ENCODE data around the gene KRT78. TPM values are rescaled to one million over a fixed set of nuclear protein-coding genes. Genes with fewer than 3 reads are reported as not detected.

Gene KRT78
- total and polyA plus RNA-seq, 5 donors from 2014 or later = not detected

GRCh38 chr12:52822771-52823510, 25.9 kb downstream of the KRT78 start:
- Mint-ChIP-seq H3K27ac (no peak overlapping the region), H3K27me3 (peaks cover 7% of the 10 kb centered on the region), H3K4me1 (peaks cover 0 to 2% (median 1%) of the 10 kb centered on the region in 4 donors), H3K9me3 (peaks cover 0 to 2% (median 0%) of the 10 kb centered on the region in 7 donors), H3K36me3 (no peaks in the 10 kb centered on the region), H3K4me3 (no peak overlapping the region)
- DNase-seq = no peak
- Histone ChIP-seq H3K27ac (ENCODE audit: insufficient read depth, low read length, poor library complexity, severe bottlenecking) (no peak overlapping the region), H3K4me3 (ENCODE audit: low read depth, low read length) (no peak overlapping the region), H3K36me3 (ENCODE audit: control insufficient read depth, insufficient read depth, low read length) (no peaks in the 10 kb centered on the region), H3K4me1 (ENCODE audit: control insufficient read depth, insufficient read depth, low read length, poor library complexity, severe bottlenecking) (no peaks in the 10 kb centered on the region), H3K9me3 (ENCODE audit: control insufficient read depth in 2 of 2, low read length in 2 of 2) (no peaks in the 10 kb centered on the region), H3K27me3 (ENCODE audit: control insufficient read depth, insufficient read depth, low read length) (no peaks in the 10 kb centered on the region)
- ATAC-seq (ENCODE audit: low read depth in 2 of 2) = no peak

GRCh38 chr12:52821826-52822660, 26.8 kb downstream of the KRT78 start:
- ATAC-seq (ENCODE audit: low read depth in 2 of 2) = no peak
- Histone ChIP-seq H3K27me3 (ENCODE audit: control insufficient read depth, insufficient read depth, low read length) (no peaks in the 10 kb centered on the region), H3K27ac (ENCODE audit: insufficient read depth, low read length, poor library complexity, severe bottlenecking) (no peak overlapping the region), H3K36me3 (ENCODE audit: control insufficient read depth, insufficient read depth, low read length) (no peaks in the 10 kb centered on the region), H3K4me3 (ENCODE audit: low read depth, low read length) (no peak overlapping the region), H3K4me1 (ENCODE audit: control insufficient read depth, insufficient read depth, low read length, poor library complexity, severe bottlenecking) (no peaks in the 10 kb centered on the region), H3K9me3 (ENCODE audit: control insufficient read depth in 2 of 2, low read length in 2 of 2) (no peaks in the 10 kb centered on the region)
- no peak overlapping the region for H3K4me3 Mint-ChIP-seq
- DNase-seq = no peak
- H3K4me1 Mint-ChIP-seq = peaks cover 0 to 7% (median 1%) of the 10 kb centered on the region in 4 donors
- no peak overlapping the region for H3K27ac Mint-ChIP-seq
- peaks cover 7% of the 10 kb centered on the region for H3K27me3 Mint-ChIP-seq
- no peaks in the 10 kb centered on the region for H3K36me3 Mint-ChIP-seq
- H3K9me3 Mint-ChIP-seq = peaks cover 0 to 2% (median 0%) of the 10 kb centered on the region in 7 donors

- Histone ChIP-seq H3K27me3 (ENCODE audit: control insufficient read depth, insufficient read depth, low read length) (no peaks in the 10 kb centered on the region), H3K9me3 (ENCODE audit: control insufficient read depth in 2 of 2, low read length in 2 of 2) (no peaks in the 10 kb centered on the region), H3K36me3 (ENCODE audit: control insufficient read depth, insufficient read depth, low read length) (no peaks in the 10 kb centered on the region), H3K4me1 (ENCODE audit: control insufficient read depth, insufficient read depth, low read length, poor library complexity, severe bottlenecking) (no peaks in the 10 kb centered on the region), H3K4me3 (ENCODE audit: low read depth, low read length) (no peak overlapping the region), H3K27ac (ENCODE audit: insufficient read depth, low read length, poor library complexity, severe bottlenecking) (no peak overlapping the region)
- Mint-ChIP-seq H3K27me3 (peaks cover 7% of the 10 kb centered on the region), H3K9me3 (peaks cover 0 to 2% (median 0%) of the 10 kb centered on the region in 7 donors), H3K4me1 (peaks cover 0 to 7% (median 1%) of the 10 kb centered on the region in 4 donors), H3K27ac (peak overlapping the region in 1 of 3 donors; percentile 38), H3K4me3 (no peak overlapping the region), H3K36me3 (no peaks in the 10 kb centered on the region)
- DNase-seq (no peak), ATAC-seq (ENCODE audit: low read depth in 2 of 2) (no peak)
These were observed 27.6 kb downstream of the KRT78 start for GRCh38 chr12:52821071-52821730.

- Mint-ChIP-seq H3K36me3 (no peaks in the 10 kb centered on the region), H3K27ac (peak overlapping the region in 1 of 3 donors; percentile 51), H3K4me3 (no peak overlapping the region), H3K27me3 (peaks cover 9% of the 10 kb centered on the region), H3K9me3 (peaks cover 0 to 2% (median 0%) of the 10 kb centered on the region in 7 donors), H3K4me1 (peaks cover 0 to 7% (median 1%) of the 10 kb centered on the region in 4 donors)
- H3K9me3 ChIP-seq (ENCODE audit: control insufficient read depth in 2 of 2, low read length in 2 of 2) = no peaks in the 10 kb centered on the region
- no peak for ATAC-seq (ENCODE audit: low read depth in 2 of 2)
- no peaks in the 10 kb centered on the region for H3K36me3 ChIP-seq (ENCODE audit: control insufficient read depth, insufficient read depth, low read length)
- H3K4me3 ChIP-seq (ENCODE audit: low read depth, low read length) = no peak overlapping the region
- no peaks in the 10 kb centered on the region for H3K27me3 ChIP-seq (ENCODE audit: control insufficient read depth, insufficient read depth, low read length)
- DNase-seq = no peak
- H3K27ac ChIP-seq (ENCODE audit: insufficient read depth, low read length, poor library complexity, severe bottlenecking) = no peak overlapping the region
- H3K4me1 ChIP-seq (ENCODE audit: control insufficient read depth, insufficient read depth, low read length, poor library complexity, severe bottlenecking) = no peaks in the 10 kb centered on the region
These were observed 28.3 kb downstream of the KRT78 start for GRCh38 chr12:52820521-52820920.

GRCh38 chr12:52819731-52820510, 28.9 kb downstream of the KRT78 start:
- H3K36me3 Mint-ChIP-seq = no peaks in the 10 kb centered on the region
- H3K27me3 Mint-ChIP-seq = peaks cover 10% of the 10 kb centered on the region
- no peaks in the 10 kb centered on the region for H3K9me3 Mint-ChIP-seq
- H3K27ac Mint-ChIP-seq = peak overlapping the region in 1 of 3 donors; percentile 51
- Histone ChIP-seq H3K4me1 (ENCODE audit: control insufficient read depth, insufficient read depth, low read length, poor library complexity, severe bottlenecking) (no peaks in the 10 kb centered on the region), H3K27me3 (ENCODE audit: control insufficient read depth, insufficient read depth, low read length) (no peaks in the 10 kb centered on the region), H3K36me3 (ENCODE audit: control insufficient read depth, insufficient read depth, low read length) (no peaks in the 10 kb centered on the region), H3K9me3 (ENCODE audit: control insufficient read depth in 2 of 2, low read length in 2 of 2) (no peaks in the 10 kb centered on the region), H3K4me3 (ENCODE audit: low read depth, low read length) (no peak overlapping the region), H3K27ac (ENCODE audit: insufficient read depth, low read length, poor library complexity, severe bottlenecking) (no peak overlapping the region)
- ATAC-seq (ENCODE audit: low read depth in 2 of 2) (no peak), DNase-seq (no peak)
- H3K4me1 Mint-ChIP-seq = peaks cover 0 to 7% (median 1%) of the 10 kb centered on the region in 4 donors
- no peak overlapping the region for H3K4me3 Mint-ChIP-seq

GRCh38 chr12:52818887-52819420, 29.8 kb downstream of the KRT78 start:
- H3K36me3 ChIP-seq (ENCODE audit: control insufficient read depth, insufficient read depth, low read length) = no peaks in the 10 kb centered on the region
- H3K27ac ChIP-seq (ENCODE audit: insufficient read depth, low read length, poor library complexity, severe bottlenecking) = no peak overlapping the region
- H3K4me3 ChIP-seq (ENCODE audit: low read depth, low read length) = no peak overlapping the region
- Mint-ChIP-seq H3K36me3 (no peaks in the 10 kb centered on the region), H3K27me3 (peaks cover 10% of the 10 kb centered on the region), H3K9me3 (no peaks in the 10 kb centered on the region), H3K4me1 (peaks cover 0 to 7% (median 1%) of the 10 kb centered on the region in 4 donors), H3K27ac (no peak overlapping the region), H3K4me3 (no peak overlapping the region)
- ATAC-seq (ENCODE audit: low read depth in 2 of 2) (no peak), DNase-seq (no peak)
- no peaks in the 10 kb centered on the region for H3K9me3 ChIP-seq (ENCODE audit: control insufficient read depth in 2 of 2, low read length in 2 of 2)
- no peaks in the 10 kb centered on the region for H3K4me1 ChIP-seq (ENCODE audit: control insufficient read depth, insufficient read depth, low read length, poor library complexity, severe bottlenecking)
- H3K27me3 ChIP-seq (ENCODE audit: control insufficient read depth, insufficient read depth, low read length) = no peaks in the 10 kb centered on the region

GRCh38 chr12:52818388-52818787, 30.4 kb downstream of the KRT78 start:
- H3K4me1 ChIP-seq (ENCODE audit: control insufficient read depth, insufficient read depth, low read length, poor library complexity, severe bottlenecking) = no peaks in the 10 kb centered on the region
- Mint-ChIP-seq H3K4me3 (no peak overlapping the region), H3K36me3 (no peaks in the 10 kb centered on the region), H3K27me3 (peaks cover 10% of the 10 kb centered on the region), H3K27ac (no peak overlapping the region), H3K9me3 (no peaks in the 10 kb centered on the region), H3K4me1 (peaks cover 0 to 7% (median 1%) of the 10 kb centered on the region in 4 donors)
- ATAC-seq (ENCODE audit: low read depth in 2 of 2) (no peak), DNase-seq (no peak)
- no peaks in the 10 kb centered on the region for H3K9me3 ChIP-seq (ENCODE audit: control insufficient read depth in 2 of 2, low read length in 2 of 2)
- no peaks in the 10 kb centered on the region for H3K27me3 ChIP-seq (ENCODE audit: control insufficient read depth, insufficient read depth, low read length)
- H3K27ac ChIP-seq (ENCODE audit: insufficient read depth, low read length, poor library complexity, severe bottlenecking) = no peak overlapping the region
- no peaks in the 10 kb centered on the region for H3K36me3 ChIP-seq (ENCODE audit: control insufficient read depth, insufficient read depth, low read length)
- no peak overlapping the region for H3K4me3 ChIP-seq (ENCODE audit: low read depth, low read length)

All from CD4-positive, CD25-positive, alpha-beta regulatory T cell (primary cell).